Activated CD8-positive, alpha-beta memory T cell treated with anti-CD3 and anti-CD28 coated beads, Interleukin-2, amount 50 U/mL, for 1 hour (primary cell): ENCODE results near the gene DLL1.

Source experiments
- DNase-seq: peaks from one replicate; pipeline ENCODE4 v3.0.0-alpha.2; 2020; ENCODE audit errors: extremely low read depth

Gene DLL1

DNA sequence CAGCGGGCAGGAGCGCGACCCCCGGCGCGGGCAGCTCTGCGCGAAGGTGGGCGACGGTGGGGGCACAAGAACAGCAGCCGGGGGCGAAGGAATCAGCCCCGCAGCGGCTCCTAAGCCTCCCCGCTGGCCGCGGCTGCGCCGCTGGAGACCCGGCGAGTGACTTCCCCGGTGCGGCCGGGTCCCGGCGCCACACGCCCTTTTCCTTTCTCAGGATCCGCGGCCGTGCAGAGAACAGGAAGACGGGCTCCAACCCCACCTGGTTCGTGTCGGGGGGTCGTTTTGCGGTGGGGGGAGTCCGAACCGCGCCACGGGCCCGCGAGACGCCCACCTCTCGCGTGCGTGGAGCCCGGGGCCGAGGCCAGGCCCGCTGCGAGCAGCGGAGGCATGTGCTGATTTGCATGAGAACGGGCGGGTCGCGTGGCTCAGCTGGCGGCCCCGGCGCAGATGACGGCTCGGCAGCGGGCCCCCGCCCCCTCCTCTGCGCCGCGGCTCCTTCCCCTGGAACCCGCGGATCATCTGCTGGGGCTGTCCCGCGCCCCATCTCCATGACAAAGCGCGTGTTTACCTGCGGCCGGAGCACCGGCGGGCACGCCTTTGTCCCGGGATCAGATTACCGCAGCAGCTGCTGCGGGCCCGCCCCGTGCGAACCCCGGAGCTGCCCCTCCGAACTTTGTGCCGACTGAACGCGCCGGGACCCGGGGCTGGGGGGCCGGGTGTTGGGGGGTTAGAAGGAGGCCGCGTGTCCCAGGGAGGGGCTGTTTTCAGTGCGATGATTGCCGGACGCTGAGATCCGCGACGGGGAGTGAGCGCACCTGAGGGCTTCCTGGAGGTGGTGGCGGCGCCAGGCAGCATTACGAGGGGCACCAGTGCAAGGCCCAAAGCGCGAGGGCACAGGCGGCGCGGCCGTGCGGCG is 4.9 kb upstream of the DLL1 start:
- DNase-seq = no peak

DNA sequence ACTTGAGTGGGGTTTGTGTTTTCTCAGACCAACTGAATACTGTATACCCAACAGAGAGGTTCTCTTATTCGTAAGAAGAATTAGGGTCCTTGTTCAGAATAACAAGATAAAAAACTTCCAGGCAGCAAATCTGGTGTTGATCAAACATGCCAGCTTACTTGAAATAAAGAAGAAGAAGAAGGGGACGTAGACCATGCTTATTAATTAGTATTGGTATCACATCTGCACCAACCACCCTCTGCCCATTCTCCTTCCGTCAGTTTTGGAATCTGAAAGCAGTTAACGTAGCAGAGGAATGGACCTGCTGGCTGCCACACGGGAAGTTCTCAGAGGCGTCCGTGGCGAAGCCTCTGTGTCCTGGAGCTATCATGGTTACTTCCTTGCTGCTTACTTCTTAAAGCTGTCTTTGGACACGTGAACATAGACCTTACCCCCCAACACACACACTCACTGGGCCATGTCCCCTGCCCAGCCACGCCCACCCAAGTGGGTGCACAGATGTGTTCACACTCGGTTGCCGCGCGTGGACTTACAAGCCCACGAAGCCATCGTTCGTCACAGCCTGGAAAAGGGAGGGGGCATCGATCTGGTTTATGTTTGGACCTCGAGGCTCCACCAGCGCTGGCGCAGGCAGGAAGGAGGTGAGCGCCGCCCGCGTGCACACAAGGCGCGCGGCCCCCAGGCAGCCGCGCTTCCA is 4.1 kb upstream of the DLL1 start:
- no peak for DNase-seq

DNA sequence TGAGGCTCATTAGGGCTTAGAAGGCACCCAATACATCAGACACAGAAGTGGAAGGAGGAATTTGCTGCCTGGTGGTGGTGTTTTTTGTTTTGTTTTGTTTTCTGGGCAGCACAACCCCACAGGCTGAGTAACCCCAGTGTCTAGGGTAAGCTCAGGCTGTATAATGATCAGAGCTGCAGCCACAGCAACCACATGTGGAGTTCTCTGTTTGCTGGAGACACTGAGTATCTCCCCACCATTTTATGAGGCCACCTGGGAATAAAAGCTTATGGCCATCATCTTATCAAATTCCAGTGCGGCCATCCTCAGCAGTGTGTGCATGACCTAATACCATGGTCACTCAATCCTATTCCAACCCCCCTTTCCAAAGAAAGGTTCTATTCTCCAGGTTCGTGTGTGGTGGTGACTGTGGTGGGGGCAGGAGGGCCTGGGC is 3.4 kb upstream of the DLL1 start:
- no peak for DNase-seq

DNA sequence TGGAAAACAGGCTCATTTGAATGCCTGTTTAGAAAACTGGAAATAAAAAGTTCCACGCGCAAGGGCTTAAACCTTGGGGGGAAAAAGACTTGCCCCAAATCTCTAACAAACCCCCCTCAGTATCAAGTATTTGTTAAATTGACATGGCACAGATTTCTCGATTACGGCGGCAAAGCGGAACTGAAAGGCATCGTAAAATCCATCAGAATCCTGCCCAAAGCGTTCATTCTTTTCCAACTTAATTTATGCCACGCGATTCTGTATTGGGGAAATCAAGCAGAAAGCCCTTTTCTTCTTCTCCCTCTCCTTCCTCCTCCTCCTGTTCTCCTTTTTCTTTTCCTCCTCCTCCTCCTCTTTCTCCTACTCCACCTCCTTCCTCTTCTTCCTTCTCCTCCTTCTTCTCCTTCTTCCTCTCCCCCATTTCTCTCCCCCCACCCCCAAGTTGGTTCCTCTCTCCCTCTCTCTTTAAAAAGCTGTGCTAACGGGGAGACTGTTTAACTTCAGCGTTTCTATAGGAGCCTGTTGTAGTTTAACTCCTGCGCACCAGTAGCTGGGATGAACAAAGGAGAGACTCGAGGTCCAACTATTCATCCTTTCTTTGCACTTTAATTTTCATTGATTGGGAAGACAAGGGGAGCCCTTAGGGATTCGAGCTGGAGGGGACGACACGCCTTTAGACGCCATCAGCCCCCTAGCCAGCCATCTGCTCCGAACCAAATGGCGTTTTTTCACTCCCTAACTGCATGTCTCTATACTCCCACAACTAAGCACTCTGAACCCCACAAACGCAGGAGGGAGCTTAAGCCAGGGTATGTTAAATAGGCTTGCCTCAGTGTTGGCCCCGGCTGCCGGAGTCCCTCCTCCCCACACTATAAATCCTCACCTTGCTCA is 2.7 kb upstream of the DLL1 start:
- DNase-seq = no peak

DNA sequence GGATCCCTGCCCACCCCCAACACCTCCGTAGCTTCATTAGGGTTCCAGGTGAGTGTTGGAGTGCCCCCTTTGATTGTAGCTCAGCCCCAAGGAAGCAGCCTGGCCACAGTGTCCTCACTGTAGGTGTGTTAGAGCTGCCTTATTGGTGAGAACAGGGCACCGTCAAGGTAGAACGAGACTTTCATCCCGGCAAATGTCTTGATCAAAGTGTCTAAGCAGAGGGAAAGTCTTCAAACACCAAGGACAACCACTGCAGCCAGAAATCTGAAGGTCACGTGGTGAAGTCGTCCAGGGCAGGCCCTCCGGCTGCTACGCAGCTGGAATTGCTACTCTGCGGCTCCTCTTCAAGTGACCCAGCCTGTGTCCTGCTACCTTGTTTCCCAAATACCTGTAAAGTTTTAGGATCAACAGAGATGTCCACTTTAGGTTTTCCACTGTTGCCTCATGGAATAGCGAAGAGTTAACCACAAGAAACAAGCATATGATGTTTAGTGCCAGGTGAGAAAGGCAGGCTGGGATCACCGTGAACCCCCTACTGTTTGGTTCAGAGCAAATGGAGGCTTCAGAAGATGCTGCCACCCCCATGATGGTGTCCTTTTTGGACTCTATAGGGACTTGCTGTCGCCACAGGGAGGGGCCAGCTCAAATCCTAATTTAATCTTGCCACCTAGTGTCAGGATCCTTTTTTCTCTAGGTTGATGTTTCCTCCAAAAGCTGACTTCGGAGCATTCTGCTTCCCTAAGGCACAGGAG is 1.7 kb upstream of the DLL1 start:
- no peak for DNase-seq

DNA sequence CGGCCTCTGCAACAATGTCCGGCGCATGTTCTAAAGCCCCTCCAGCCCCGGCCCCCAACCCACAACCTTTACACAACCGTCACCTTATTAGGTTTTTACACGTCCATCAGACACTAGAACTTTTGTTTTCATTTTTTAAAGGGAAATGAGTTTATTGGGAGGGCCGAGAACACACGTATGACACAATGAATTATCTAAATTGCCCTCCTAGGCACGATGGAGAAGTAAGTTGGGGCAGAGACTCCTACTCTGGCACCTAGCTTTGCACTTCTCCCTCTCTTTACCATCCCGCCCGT is 1.2 kb upstream of the DLL1 start:
- DNase-seq = no peak

DNA sequence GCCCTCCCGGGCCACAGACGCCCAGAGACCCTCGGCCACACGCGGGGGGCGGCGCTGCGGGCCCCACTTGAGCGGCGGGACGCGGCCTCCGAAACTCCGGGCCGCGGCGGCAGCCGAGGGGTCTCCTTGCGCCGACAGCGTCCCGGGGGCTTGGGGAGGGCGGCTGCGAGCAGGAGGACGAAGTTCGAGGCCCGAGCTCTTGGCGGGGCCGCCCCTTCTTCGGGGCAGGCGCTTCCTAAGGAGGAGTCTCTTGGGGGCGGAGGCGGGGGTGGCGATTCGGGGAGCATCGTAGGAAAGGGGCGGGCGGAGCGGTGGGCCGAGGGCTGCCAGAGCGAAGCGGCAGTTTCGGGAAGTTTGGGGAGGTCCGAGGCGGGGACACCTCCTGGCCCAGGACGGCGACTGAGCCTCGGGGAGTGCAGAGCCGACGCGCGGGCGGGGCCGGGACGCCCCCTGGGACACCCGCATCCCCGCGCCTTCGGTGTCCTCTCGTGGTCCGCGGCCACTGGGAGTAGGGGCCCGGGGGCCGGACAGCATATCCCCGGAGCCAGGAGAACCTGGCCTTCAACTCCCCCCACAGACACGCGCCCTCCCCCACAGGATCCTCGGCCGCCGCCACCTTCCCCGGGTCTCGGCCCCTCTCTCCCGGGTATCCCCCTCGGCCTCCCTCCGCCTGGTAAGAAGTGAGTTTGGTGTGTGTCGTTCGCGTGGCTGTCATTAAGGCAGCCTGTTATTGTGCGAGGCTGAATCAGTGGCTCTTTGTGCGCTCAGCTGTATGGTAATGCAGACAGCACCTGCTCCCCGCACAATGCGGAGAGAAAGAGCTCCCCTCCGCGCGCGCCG is 613 bp upstream of the DLL1 start:
- no peak for DNase-seq

DNA sequence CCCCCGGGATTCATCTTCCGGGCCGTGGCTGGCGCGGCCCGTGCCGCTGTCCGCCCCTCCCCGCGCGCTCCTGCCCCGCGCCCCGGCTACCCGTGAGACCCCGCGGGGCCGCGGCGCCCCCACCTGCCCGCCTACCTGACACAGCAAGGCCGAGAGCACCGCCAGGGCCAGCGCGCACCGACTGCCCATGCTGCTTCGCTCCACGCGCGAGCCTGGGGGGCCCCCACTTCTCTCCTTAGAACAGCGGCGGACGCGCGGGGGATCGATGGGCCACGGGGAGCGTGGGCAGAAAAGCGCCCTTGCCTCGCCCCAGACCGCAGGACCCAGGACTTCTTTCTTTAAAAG is 955 bp downstream of the DLL1 start:
- DNase-seq = no peak

DNA sequence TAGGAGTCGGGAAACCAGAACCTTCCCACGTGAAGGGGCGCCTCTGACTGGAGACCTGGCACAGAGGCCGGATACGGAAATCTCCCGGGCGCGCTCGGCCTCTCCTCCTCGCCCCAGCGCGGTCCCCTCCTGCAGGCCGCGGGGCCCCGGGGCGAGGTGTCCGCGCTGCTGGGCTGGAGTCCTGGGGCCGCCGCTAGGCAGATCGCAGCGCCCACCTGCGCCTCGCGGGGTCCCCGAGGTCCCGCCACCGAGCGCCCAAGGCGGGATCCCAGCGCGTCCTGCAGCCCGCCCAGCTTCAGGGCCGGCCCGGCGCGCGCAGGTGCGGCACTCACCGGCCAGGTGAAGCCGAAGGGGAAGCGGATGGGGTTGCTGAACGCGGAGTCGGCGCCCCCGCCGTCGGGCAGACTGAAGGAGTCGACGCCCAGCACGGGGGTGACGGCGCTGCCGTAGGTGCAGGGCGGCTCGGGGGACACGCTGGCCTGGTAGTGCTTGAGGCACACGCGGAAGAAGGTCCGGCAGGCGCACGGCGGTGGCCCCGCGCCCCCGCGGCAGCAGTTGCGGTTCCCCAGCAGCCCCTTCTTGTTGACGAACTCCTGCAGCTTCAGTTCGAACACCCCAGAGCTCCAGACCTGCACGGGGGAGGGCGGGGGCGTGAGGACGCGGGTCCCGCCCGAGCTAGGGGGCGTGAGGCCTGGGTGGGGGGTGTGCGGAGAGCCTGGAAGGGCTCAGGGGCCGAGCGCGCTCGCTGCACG is 1.5 kb downstream of the DLL1 start:
- DNase-seq = no peak

DNA sequence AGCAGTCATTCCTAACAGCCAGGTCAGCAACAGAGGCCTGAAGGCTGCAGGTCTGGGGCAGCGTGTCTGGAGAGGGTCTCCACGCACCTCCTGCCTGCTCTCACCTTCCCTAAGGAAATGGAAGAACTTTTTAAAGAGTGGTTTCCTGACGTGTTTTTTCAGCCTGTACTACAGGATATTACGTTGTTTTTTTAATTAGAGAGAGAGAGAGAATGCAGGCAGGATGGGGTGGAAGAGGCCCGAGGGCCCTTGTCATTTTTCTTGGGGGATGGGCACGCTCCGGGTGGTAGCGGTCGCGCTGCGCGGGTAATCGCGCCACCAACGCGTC is 2.1 kb downstream of the DLL1 start:
- no peak for DNase-seq

DNA sequence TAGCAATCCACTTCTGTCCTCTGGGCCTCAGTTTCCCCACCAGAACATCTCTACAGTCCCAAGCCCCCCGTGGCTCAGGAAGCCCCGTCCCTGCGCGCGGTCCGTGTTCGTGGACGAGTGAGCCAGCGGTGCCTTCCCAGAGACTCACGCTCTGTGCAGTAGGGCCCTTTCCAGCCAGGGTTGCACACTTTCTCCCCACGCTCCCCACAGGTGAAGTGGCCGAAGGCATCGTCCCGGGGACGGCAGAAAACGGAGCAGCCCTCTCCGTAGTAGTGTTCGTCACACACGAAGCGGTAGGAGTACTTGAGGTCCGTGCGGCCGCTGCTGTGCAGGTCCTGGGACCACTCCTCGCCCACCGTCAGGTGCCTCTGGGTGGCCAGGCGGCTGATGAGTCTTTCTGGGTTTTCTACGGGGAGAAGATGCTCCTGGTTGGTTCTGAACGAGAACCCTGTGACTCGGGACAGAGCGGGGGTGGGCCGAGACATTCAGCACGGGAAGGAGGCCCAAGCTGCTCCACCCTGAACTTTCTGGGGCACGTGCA is 2.7 kb downstream of the DLL1 start:
- no peak for DNase-seq

DNA sequence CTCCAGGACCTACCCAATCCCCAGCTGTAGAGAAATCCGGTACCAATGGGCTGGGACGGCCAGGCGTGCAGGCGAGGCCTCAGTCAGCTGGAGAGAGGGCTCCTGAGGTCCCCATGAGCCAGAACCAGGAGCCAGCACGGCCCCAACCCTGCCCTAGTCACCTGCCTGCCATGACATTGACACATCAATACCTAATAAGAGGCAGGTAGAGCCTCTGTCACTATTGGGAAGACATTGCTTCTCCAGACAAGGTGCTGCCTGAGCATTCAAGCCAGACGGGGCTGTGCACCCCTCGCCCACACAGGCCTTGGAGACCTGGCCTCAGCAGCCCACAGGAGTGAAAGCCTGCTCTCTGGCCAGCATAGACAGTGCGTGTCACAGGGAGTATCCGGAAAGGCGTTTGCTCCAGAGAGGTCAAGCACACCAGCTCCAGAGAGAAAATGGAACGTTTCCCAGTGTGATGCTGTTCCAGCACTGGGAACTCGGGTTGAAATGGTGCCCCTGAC is 3.5 kb downstream of the DLL1 start:
- no peak for DNase-seq

DNA sequence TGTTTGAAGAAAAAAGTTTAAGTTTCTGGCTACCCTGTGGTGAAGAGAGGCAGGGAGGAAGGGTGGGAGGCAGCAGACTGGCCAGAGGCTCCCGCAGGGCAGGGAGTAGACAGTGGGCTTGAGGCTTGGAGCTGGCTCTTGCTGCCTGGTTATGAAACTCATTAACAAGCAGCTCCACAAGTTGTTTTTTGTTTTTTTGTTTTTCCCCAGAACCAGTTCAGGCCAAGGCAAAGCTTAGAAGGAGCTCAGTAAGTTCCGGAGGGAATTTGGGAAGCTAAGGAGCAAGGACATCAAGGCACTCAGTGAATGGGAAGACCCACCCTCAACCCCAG is 4.0 kb downstream of the DLL1 start:
- DNase-seq = no peak

DNA sequence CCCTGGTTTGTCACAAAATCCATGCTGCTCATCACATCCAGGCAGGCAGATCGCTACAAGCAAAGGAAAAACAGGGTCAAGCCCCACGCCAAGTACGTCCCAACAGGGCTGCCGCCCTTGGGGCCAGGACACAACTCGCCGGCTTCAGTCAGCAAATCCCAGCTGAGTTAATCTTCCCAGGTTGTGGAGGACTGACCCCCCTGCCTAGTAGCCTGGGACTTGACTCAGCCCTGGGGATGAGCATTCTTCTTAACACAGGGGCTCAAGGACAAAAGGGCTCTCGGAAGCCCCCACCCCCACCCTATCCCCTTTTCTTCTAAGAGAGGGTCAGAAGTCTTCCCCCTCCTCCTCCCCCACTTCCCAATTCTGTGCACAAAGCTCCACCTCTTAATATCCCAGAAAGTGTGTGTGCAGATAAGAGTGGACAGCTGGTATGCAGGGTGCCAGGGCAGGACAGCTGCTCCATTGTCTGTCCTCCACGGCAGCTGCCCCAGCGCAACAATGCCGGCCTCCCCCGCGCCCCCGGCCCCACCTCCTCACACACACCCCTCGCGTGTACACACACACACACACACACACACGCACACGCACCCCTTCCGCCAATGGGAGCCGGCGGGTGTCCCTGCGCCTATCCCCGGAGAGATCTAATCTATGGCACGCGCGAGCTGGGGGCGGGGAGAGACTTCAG is 4.5 kb downstream of the DLL1 start:
- DNase-seq = no peak

DNA sequence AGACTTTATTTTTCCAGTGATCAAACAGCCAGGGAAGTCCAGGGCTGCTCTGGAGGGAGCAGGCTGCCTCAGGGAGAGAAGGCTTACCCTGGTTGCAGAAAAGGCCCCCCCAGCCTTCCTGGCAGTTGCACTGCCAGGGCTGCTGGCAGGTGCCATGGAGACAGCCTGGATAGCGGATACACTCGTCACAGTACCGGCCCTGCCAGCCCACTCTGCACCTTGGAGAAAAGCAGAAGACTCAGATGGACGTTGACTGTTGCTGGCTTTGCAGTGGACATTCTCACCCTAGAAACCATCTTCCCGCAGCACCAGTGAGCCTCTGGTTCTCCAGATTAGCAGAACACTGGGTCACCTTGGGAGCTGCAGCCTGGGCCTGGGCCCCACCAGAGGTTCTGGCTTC is 5.4 kb downstream of the DLL1 start:
- no peak for DNase-seq

DNA sequence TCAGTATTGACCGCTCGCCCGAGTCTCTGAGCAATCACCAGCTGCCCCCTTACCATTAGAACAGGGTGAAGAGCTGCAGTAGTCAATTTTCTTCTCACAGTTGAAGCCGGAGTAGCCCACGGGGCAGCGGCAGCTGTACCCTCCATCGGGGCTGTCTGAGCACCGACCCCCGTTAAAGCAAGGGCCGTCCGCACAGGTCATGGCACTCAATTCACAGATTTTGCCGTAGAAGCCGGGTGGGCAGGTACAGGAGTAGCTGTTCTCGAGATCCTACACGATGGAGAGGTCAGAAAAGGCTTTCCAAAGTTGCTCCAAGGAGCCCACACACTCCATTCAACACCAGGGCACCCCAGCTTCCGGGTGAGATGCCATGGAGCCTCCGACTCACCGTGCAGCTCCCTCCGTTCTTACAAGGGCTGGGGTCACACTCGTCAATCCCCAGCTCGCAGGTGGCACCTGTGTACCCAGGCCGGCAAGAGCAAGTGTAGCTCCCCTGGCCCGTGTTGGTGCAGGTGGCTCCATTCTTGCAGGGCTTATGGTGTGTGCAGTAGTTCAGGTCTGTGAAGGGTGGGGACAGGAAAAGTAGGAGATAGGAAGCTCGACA is 5.9 kb downstream of the DLL1 start:
- DNase-seq = no peak

DNA sequence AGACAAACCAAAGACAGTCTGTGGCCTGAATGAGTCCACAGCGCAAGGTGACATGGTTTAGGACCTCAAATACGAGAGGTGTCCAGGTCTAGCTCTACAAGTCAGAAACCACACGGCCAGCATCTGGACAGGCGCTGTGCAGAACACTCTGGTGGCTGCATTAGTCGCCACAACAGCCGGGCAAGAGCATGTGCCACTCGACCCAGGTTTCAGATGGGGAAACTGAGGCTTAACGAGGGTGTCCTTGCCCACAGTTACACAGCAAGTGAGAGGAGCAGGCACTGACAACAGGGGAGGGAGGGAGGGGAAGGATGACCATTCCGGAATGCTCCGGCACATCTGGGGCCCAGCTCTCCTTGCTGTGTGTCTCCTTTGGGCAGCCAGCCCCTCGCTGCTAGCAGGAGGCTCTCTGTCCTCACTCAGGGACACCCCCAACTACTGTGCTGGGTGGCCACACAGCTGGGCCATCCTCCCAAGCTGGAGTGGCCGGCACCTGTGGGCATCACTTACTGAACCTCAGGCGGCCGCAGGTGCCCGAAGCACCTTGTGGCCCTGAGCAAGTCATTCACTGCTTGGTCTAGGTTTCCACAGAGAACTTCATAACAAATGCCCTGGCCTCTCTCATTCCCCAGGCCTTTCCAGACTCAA is 6.6 kb downstream of the DLL1 start:
- no peak for DNase-seq
